Measurements from ENCODE around the gene RNF214.
"Not testable (repeated sequence)": the region's sequence is repeated elsewhere in the genome, so short reads cannot be mapped to it uniquely, and the experiment has no call there.

The RNF214 gene

DNA sequence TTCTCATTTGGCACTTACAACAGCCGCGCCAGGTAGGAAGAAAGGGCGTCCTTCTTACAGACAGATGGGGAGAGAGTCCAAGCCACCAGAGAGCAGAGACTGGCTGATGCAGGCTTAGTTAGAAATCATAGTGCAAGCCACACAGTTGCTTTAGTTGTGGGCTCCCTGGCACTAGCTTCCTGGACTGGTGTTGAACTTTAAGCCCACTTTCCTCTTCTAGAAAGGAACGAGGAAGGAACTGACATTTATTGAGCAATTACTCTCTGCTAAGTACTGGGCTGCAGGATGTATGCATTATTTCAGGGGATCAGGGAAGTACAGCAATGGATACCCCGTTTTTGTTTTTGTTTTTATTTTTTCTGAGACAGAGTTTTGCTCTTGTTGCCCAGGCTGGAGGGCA, 80.6 kb downstream of the RNF214 start:
- DNase-seq (ENCODE audit: low spot score): no peak
- FAIRE-seq: no peak

DNA sequence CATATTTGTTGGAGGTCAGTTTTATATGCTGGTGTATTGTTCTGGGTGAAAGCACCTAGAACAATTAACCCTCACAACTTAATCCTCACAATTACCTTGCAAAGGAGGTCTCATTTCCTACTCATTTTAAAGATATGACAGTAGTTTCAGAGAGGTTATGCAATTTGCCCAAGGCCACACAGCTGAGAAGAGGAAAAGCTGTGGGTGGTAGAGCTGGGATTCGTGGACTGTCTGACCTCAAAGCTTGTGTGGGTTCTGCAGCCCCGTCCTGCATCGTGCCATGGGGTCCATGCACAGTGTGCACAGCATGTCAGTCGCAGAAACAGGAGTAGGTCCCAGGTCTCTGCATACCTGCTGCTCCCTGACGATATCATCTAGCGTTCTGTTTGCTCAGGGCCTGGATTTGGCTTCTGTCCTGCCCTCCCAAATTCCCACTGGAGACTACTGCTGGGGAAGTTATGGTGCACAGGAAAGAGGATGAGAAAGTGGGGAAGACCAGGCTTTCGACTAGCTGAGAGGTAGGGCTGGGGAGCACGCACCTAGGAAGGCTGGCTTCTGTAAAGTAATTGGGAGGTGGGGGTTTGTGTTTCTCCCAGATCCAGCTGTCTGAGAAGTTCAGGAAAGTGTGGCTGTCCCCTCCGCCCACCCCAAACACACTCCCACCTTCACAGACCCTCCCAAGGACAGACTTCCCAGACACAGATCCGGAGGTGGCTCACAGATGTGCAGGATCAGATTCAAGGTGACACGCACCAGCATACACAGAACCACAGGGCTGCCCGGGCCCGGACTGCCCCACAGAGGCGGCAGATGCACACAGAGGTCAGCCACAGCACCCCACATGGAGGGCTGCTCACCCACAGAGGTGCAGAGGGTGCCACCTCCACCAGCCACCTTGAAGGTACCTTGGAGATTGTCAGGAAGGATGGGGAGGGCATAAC, 81.6 kb downstream of the RNF214 start:
- DNase-seq (ENCODE audit: low spot score) (no peak), FAIRE-seq (no peak)

GRCh38 chr11:117314840-117315239, 82.4 kb downstream of the RNF214 start:
- DNase-seq (ENCODE audit: low spot score) (no peak), FAIRE-seq (no peak)

- DNase-seq (ENCODE audit: low spot score): no peak
- no peak for FAIRE-seq
These were observed 83.1 kb downstream of the RNF214 start for GRCh38 chr11:117315285-117316196.

GRCh38 chr11:117316197-117316961, 83.9 kb downstream of the RNF214 start, which contains the start of gene BACE1:
BACE1 (minus strand) TSS chr11:117316256; CDS start chr11:117315795, 461 bp downstream.
- FAIRE-seq: peak; percentile 65

GRCh38 chr11:117318738-117319137, 86.3 kb downstream of the RNF214 start:
- no peak for DNase-seq (ENCODE audit: low spot score)
- no peak for FAIRE-seq

More at GRCh38 chr11:117316197-117316961, 83.9 kb downstream of the RNF214 start, which contains the start of gene BACE1:
- DNase-seq (ENCODE audit: low spot score): peak; percentile 63

GRCh38 chr11:117319214-117319840, 86.9 kb downstream of the RNF214 start:
- DNase-seq (ENCODE audit: low spot score) (no peak), FAIRE-seq (no peak)

- DNase-seq (ENCODE audit: low spot score); FAIRE-seq: not testable (repeated sequence)
These were observed 94.7 kb downstream of the RNF214 start for GRCh38 chr11:117327255-117327566.

DNA sequence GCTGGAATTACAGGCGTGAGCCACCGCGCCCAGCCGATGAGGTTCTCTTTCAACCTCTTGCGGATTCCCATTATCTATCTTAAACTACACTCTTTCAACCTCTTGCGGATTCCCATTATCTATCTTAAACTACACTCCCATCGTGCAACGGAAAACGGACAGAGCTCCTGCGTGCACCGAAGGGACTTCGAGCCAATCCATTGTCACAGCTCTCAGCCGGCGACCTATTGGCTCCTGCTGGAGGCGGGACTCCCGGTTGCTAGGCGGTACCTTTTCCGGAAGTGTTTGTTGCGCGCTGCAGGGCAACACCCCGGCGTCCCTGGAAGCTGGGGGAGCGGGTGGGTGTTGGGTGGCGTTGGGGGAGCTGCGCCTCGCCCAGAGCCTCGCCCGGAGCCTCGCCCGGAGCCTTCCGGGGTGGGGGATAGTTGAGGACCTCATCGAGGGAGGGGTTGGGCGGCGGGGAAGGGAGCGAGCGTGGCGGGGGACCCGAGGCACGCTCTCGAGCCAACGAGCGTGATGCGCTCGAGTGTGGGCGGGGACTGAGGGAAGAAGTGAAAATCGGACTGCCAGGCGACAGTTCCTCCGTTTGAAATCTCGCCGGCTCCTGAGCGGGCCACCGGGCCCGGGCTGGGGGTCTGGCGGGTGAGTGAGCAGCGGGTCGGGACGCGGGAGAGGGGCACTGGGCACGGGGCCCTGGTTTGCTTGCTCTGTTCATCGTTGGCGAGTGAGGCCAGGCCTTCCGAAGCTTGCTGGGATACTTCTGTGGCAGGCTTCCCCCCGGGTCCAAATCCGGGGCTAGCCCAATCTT, 95.3 kb downstream of the RNF214 start, which contains the start of gene CEP164:
TSS of gene CEP164 (plus strand) at position 288 of the 808 bp plus-strand sequence. CDS start 10,733 bp downstream, outside the sequence.
- FAIRE-seq: peak; percentile 83

DNA sequence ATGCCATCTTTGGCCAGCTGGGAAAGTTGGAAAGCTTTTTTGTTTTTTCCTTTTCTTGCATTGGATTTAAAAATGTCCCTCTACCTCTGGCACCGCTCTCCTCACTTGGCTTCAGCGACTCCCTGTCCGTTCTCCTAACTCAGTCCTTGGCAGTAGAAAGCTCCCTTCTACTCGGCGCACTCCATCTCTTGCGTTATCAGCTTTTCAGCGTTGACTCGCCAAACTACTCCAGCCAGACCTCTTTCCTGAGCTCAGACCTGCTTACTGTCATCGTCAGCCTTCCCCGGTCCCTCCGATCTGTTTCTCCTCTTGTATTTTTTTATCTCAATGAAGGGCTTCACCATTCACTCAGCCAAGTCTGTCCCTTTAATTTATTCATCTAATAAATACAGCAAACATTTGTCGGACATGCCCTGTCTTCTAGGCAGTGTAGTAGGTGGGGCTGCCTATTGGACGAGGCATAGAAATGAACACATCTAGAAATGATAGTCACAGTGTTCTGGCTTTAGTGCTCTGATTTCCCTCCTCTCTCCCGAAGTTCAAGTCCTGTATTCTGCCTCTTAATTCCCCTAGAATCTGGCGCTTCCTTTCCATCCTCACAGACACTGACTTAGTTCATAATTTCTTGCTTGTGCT, 96.0 kb downstream of the RNF214 start:
- FAIRE-seq: no peak

More for the DNA sequence above, 95.3 kb downstream of the RNF214 start, which contains the start of gene CEP164:
- DNase-seq (ENCODE audit: low spot score): peak; percentile 91

GRCh38 chr11:117332843-117333242, 100.4 kb downstream of the RNF214 start:
- DNase-seq (ENCODE audit: low spot score): no peak
- FAIRE-seq: no peak

More for the DNA sequence above, 96.0 kb downstream of the RNF214 start:
- no peak for DNase-seq (ENCODE audit: low spot score)

- DNase-seq (ENCODE audit: low spot score) (no peak), FAIRE-seq (no peak)
These were observed 101.4 kb downstream of the RNF214 start for GRCh38 chr11:117333917-117334316.

DNA sequence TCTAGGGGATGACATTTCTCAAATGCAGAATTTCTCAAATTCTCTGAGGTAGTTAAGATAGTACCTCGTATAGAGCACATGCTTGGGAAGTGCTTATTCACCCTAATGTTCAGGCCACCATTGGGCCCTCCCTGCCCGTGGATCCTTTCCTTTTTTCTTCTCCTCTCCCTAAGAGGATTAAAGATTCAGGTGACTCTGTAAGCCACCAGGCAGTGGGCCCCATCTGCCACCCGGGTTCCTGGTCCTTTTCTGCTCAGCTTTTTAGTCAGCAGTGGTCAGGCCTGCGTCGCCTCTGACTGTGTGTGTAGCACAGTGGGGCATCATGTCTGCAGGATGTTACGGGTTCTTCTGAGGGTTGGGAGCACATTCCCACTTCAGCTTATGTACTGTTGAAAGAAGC, 102.4 kb downstream of the RNF214 start:
- DNase-seq (ENCODE audit: low spot score): no peak
- no peak for FAIRE-seq

DNA sequence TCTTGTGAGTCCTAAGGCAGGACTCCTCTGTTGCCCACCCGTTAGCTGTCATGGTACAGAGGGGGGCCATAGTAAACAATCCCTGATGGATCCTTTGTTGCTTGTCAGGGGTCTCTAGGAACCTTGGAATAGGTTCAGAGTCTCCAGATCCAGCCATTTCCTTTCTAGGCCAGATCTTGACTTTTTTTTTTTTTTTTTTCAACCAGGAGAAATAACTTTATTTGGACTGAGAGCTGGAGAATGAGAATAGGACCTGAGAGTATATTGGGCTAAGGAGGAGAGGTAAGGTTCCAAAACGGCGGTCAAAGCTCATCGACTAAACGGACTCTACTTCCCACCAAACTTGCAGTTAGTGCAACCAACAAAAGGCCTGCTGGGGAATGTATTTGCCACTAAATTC, 102.9 kb downstream of the RNF214 start:
- no peak for DNase-seq (ENCODE audit: low spot score)
- no peak for FAIRE-seq
